CD4-positive, alpha-beta memory T cell (primary cell): Measurements from ENCODE around the gene LRIT1. TPM values are rescaled to one million over a fixed set of nuclear protein-coding genes. Genes with fewer than 3 reads are reported as not detected.

Experiments used
- CTCF ChIA-PET: fragments of 350-600 bp; sonication (Branson Sonifier 250); formaldehyde crosslinking; loops from one replicate; lab custom pipeline; 2021; ENCODE audit warnings: inconsistent platforms; ENCODE audit not compliant: partially characterized antibody; lab: Charles Lee
- POLR2A ChIA-PET: fragments of 350-600 bp; sonication (Branson Sonifier 250); formaldehyde crosslinking; loops from one replicate; lab custom pipeline; 2021; ENCODE audit not compliant: partially characterized antibody; lab: Charles Lee
- DNase-seq, 5 donors: peaks; one replicate each; pipeline versions ENCODE4 v3.0.0 to v3.0.0-alpha.2; 2020 to 2022; ENCODE audit warnings: mixed read lengths in 1 of 5
- H3K27ac ChIP-seq: one replicate; pipeline ENCODE4 v1.7.0; 2013; ENCODE audit warnings: low read depth, low read length
- H3K27me3 ChIP-seq: 2 replicates; pipeline ENCODE4 v1.7.0; 2013; ENCODE audit warnings: mild to moderate bottlenecking, low read length, moderate library complexity; ENCODE audit not compliant: insufficient read depth
- H3K36me3 ChIP-seq: 2 replicates; pipeline ENCODE4 v1.7.0; 2013; ENCODE audit warnings: mild to moderate bottlenecking, low read length, moderate library complexity; ENCODE audit not compliant: insufficient read depth
- H3K4me1 ChIP-seq: 2 replicates; pipeline ENCODE4 v1.7.0; 2013; ENCODE audit warnings: mild to moderate bottlenecking, low read length, moderate library complexity; ENCODE audit not compliant: insufficient read depth
- H3K4me3 ChIP-seq, 2 donors: one replicate each; pipeline ENCODE4 v1.7.0; 2013; ENCODE audit warnings: low read length in 2 of 2, mild to moderate bottlenecking in 1 of 2
- H3K9me3 ChIP-seq, 2 donors: one replicate each; pipeline ENCODE4 v1.7.0; 2013; ENCODE audit warnings: low read length in 2 of 2, control low read depth in 1 of 2; ENCODE audit not compliant: control insufficient read depth in 1 of 2
- H3K27ac Mint-ChIP-seq, 7 donors: one replicate each; pipeline ENCODE4 v1.8.0; 2020 to 2021; ENCODE audit warnings: mixed read lengths in 7 of 7, mild to moderate bottlenecking in 6 of 7, inconsistent platforms in 3 of 7, moderate library complexity in 3 of 7
- H3K27me3 Mint-ChIP-seq, 2 donors: one replicate each; pipeline ENCODE4 v1.8.0; 2020 to 2021; ENCODE audit warnings: mixed read lengths in 2 of 2
- H3K36me3 Mint-ChIP-seq, 2 donors: one replicate each; pipeline ENCODE4 v1.8.0; 2020 to 2021; ENCODE audit warnings: mixed read lengths in 2 of 2, inconsistent platforms in 1 of 2, mild to moderate bottlenecking in 1 of 2
- H3K4me1 Mint-ChIP-seq, 4 donors: one replicate each; pipeline ENCODE4 v1.8.0; 2020 to 2021; ENCODE audit warnings: mixed read lengths in 4 of 4, mild to moderate bottlenecking in 1 of 4
- H3K4me3 Mint-ChIP-seq, 8 donors: one replicate each; pipeline ENCODE4 v1.8.0; 2020 to 2021; ENCODE audit warnings: mixed read lengths in 8 of 8, mild to moderate bottlenecking in 7 of 8, moderate library complexity in 6 of 8, inconsistent platforms in 3 of 8
- H3K9me3 Mint-ChIP-seq, 8 donors: one replicate each; pipeline ENCODE4 v1.8.0; 2020 to 2021; ENCODE audit warnings: mixed read lengths in 8 of 8, mild to moderate bottlenecking in 5 of 8, inconsistent platforms in 3 of 8, moderate library complexity in 1 of 8
- intact Hi-C: fragments of 100-400 bp; cut with micrococcal nuclease; formaldehyde crosslinking; loops from one replicate; pipeline ENCODE4 v1.15.1; 2023
- polyA plus RNA-seq, 2 donors: library from polyadenylated mRNA; unstranded; fragments of 300-500 nt; fragmentation: Illumina TruSeq; gene quantifications; one replicate each; pipeline ENCODE4 v1.2.3, GENCODE V29; 2021
- total RNA-seq, 2 experiments: library from RNA; stranded (reverse); gene quantifications; one replicate each; pipeline ENCODE4 v1.2.3, GENCODE V29; 2021

LRIT1 gene
- total and polyA plus RNA-seq, 4 experiments from 2014 or later: not detected

DNA sequence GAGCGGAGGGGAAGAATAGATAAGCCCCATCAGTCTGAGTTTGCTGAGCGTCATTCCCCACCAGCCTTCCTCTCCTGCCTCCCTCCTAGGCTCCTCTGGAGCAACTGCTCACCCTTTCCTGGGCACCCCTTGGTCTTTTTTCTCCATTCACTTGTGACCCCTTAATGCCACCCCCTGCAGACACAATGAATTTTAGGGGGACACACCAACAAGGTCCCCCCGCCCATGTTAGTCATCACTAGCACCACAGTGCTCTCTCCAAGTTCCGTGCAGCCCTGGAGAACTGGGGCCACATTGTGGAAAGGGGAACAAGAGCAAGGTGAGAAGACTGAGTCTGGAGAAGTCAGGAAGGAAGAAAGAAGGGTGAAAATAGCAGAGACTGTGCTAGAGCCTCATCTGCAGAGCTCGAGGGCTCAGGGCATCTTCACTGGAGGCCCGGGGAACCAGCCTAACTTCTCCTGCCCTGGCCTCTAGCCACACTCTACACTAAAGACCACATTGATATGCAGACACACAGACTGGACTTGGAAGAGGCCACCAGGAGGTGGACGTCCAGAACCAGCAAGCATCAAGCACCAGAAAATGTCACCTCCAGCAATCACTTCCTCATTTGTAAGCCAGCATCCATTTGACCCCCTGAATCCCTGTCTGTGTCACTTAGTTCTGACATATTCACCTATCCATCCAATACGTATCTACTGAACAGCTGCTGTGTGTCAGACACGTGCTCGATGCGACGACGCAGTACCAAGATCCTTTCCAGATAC lies 21.0 kb upstream of the LRIT1 start:
- intact Hi-C loops: loop anchor here (5.0 kb wide), 1 partner anchor 170 kb away; no protein-coding TSS in a partner anchor
- Histone ChIP-seq H3K27me3 (no peaks in the 10 kb centered on the region), H3K4me1 (no peaks in the 10 kb centered on the region), H3K36me3 (no peaks in the 10 kb centered on the region), H3K27ac (no peak overlapping the region), H3K4me3 (no peak overlapping the region), H3K9me3 (no peaks in the 10 kb centered on the region)
- no peak overlapping the region for H3K27ac Mint-ChIP-seq
- ChIA-PET CTCF (interaction anchor here (1.2 to 11.3 kb wide), 2 partner anchors 8 to 276 kb away, joined by 3 to 326 read pairs; no protein-coding TSS in a partner anchor), POLR2A (no interaction called here)
- DNase-seq: no peak
- peak overlapping the region in 1 of 8 donors; percentile 12 for H3K4me3 Mint-ChIP-seq
- H3K27me3 Mint-ChIP-seq: peaks cover 13 to 33% of the 10 kb centered on the region in 2 donors
- H3K4me1 Mint-ChIP-seq: peaks cover 3 to 7% (median 5%) of the 10 kb centered on the region in 4 donors
- H3K36me3 Mint-ChIP-seq: no peaks in the 10 kb centered on the region
- peaks cover 0 to 2% (median 0%) of the 10 kb centered on the region in 8 donors for H3K9me3 Mint-ChIP-seq

DNA sequence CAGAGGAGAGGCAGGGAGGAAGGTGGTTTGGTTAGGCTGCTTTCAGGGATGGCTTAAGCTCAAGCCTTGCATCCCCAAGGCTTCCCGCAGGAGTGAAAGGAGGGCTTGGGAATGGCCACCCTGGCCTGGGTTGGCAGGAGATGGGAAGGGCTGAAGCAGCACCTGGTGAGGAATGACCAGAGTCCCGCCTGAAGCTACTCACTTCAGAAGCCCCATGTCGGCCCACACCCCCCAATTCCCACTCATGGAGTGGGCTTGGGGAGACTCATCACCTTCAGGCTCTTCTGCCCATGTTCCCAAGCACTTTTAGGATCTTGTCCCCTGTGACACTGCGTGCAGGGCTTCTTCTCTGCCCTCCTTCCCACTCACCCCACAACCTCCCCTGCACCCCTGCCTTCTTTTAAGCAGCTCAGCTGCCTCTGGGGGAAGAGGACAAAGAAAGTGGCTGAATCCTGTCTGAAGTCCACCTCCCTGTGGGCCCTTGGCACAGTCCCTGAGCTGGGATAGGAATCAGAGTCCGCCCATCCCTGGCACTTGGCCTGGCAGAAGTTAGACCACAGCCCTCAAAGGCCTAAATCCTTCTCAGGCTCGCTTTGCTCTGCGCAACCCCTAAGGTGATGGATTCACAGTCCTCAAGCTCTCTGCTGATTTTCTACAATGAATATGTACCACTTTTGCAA lies 20.0 kb upstream of the LRIT1 start:
- Mint-ChIP-seq H3K4me1 (peaks cover 4 to 12% (median 9%) of the 10 kb centered on the region in 4 donors), H3K9me3 (peaks cover 0 to 2% (median 0%) of the 10 kb centered on the region in 8 donors), H3K27me3 (peaks cover 16 to 37% of the 10 kb centered on the region in 2 donors), H3K27ac (no peak overlapping the region), H3K4me3 (no peak overlapping the region), H3K36me3 (no peaks in the 10 kb centered on the region)
- intact Hi-C loops: loop anchor here (5.0 kb wide), 1 partner anchor 171 kb away; no protein-coding TSS in a partner anchor
- ChIA-PET POLR2A (no interaction called here), CTCF (interaction anchor here (11.3 kb wide), 1 partner anchor 277 kb away, joined by 326 read pairs; no protein-coding TSS in a partner anchor)
- no peaks in the 10 kb centered on the region for H3K9me3 ChIP-seq
- DNase-seq: no peak
- no peak overlapping the region for H3K4me3 ChIP-seq
- no peaks in the 10 kb centered on the region for H3K4me1 ChIP-seq
- no peaks in the 10 kb centered on the region for H3K36me3 ChIP-seq
- H3K27me3 ChIP-seq: no peaks in the 10 kb centered on the region
- H3K27ac ChIP-seq: no peak overlapping the region

DNA sequence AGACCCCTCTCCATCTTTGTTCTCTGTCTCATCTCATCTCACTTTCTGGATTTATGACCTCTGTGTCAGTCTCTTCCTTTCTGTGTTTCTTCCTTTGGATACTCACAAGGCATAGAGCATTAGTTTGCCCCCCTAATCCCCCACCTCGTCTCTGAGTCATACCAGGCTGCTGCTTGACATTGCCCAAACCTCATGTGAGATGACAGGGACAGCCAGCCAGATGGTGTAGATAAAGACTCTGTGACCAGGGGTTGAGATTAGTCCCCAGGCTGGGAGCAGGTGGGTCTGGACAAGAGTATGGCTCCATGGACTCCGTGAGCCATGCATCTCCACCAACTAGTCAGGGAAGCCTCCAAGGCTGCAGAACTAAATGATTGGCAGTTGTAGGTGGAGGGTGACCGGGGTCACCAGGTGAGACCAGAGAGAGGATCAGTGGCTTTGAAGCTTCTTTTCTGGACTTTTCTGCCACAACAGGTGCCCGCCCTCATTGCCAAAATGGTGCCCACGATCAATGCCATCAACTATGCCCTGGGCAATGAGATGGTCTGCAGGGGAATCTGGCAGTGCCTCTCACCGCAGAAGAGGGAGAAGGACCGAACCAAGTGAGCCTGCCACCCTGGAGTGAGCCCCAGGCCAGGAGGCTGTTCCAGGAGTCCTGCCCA lies 16.8 kb upstream of the LRIT1 start:
- H3K36me3 Mint-ChIP-seq: no peaks in the 10 kb centered on the region
- Histone ChIP-seq H3K4me1 (no peaks in the 10 kb centered on the region), H3K36me3 (no peaks in the 10 kb centered on the region), H3K27me3 (no peaks in the 10 kb centered on the region), H3K4me3 (no peak overlapping the region), H3K9me3 (no peaks in the 10 kb centered on the region), H3K27ac (no peak overlapping the region)
- no peak for DNase-seq
- H3K9me3 Mint-ChIP-seq: peaks cover 0 to 2% (median 0%) of the 10 kb centered on the region in 8 donors
- peaks cover 2 to 11% (median 6%) of the 10 kb centered on the region in 4 donors for H3K4me1 Mint-ChIP-seq
- no peak overlapping the region for H3K4me3 Mint-ChIP-seq
- H3K27ac Mint-ChIP-seq: no peak overlapping the region
- intact Hi-C loops: no loop called here
- ChIA-PET CTCF (interaction anchor here (1.3 to 2.5 kb wide), 4 partner anchors 9 to 282 kb away, joined by 5 to 12 read pairs (median 6); no protein-coding TSS in a partner anchor), POLR2A (no interaction called here)
- H3K27me3 Mint-ChIP-seq: peaks cover 12 to 34% of the 10 kb centered on the region in 2 donors

- POLR2A ChIA-PET: no interaction called here
- Mint-ChIP-seq H3K4me1 (peaks cover 2 to 11% (median 6%) of the 10 kb centered on the region in 4 donors), H3K36me3 (no peaks in the 10 kb centered on the region), H3K4me3 (no peak overlapping the region), H3K9me3 (peaks cover 0 to 2% (median 0%) of the 10 kb centered on the region in 8 donors), H3K27ac (no peak overlapping the region), H3K27me3 (peaks cover 9 to 29% of the 10 kb centered on the region in 2 donors)
- Histone ChIP-seq H3K9me3 (no peaks in the 10 kb centered on the region), H3K4me3 (no peak overlapping the region), H3K4me1 (no peaks in the 10 kb centered on the region), H3K36me3 (no peaks in the 10 kb centered on the region), H3K27ac (no peak overlapping the region), H3K27me3 (no peaks in the 10 kb centered on the region)
- intact Hi-C loops: no loop called here
- DNase-seq: no peak
- CTCF ChIA-PET: interaction anchor here (0.8 to 2.5 kb wide), 8 partner anchors 8 to 283 kb away, joined by 3 to 12 read pairs (median 6); partner anchors contain the start of gene GHITM
Observed at GRCh38 chr10:84257343-84258020, 16.1 kb upstream of the LRIT1 start.

DNA sequence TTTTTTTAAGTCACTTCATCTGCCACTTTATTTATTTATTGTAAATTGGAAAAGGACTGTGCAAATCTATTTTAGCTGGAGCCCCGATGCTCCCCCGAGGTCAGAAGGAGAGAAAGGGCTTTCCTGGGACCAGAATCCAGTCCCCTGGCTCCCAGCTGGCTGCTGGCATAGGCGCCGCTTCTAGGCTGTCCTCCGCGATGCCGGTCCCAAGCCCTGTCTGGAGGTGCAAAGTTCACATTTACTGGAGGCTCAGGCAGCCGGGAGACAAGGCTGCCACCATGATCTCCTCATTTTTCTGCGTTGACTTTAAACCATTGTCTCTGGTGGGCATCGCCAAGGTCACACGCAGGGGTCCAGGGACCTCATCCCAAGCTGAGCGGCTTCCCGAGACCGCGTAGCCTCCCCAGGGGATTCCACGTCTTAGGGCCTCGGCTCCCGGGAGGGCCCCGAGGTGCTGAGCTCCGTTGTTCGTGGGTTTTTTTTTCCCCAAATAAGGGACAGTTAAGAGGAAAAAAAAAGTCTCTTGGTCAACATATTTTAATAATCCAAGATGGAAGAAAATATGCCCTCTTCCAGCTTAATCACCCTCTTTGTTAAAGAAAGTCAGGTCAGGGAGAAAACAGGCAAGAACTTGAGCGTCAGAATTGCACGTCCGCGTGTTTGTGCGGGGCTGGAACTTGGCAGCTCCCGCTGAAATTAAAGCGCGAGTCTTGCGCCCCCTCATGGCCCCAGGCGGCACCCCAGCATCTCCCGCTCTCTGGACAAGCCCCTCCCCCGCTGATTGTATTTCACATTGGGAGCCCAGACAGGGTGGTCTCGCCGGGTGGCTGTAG lies 15.4 kb upstream of the LRIT1 start:
- H3K27me3 ChIP-seq: no peaks in the 10 kb centered on the region
- no peaks in the 10 kb centered on the region for H3K36me3 ChIP-seq
- peaks cover 9 to 21% of the 10 kb centered on the region in 2 donors for H3K27me3 Mint-ChIP-seq
- no peak overlapping the region for H3K4me3 ChIP-seq
- H3K4me1 Mint-ChIP-seq: peaks cover 2 to 11% (median 6%) of the 10 kb centered on the region in 4 donors
- no peaks in the 10 kb centered on the region for H3K4me1 ChIP-seq
- DNase-seq: peak in 3 of 5 donors; percentile 16 to 20 (median 16)
- H3K9me3 ChIP-seq: no peaks in the 10 kb centered on the region
- peaks cover 0 to 2% (median 0%) of the 10 kb centered on the region in 8 donors for H3K9me3 Mint-ChIP-seq
- no peak overlapping the region for H3K27ac ChIP-seq
- POLR2A ChIA-PET: no interaction called here
- no peaks in the 10 kb centered on the region for H3K36me3 Mint-ChIP-seq
- intact Hi-C loops: no loop called here
- H3K4me3 Mint-ChIP-seq: peak overlapping the region in 1 of 8 donors; percentile 33
- CTCF ChIA-PET: interaction anchor here (0.8 to 2.5 kb wide), 8 partner anchors 8 to 284 kb away, joined by 3 to 12 read pairs (median 6); partner anchors contain the start of gene GHITM
- no peak overlapping the region for H3K27ac Mint-ChIP-seq
